Stimulated activated CD4-positive, alpha-beta T cell treated with anti-CD3 and anti-CD28 coated beads, Interleukin-4, amount 100 ng/mL, for 48 hours (primary cell): ENCODE measurements around the gene ADORA1.

Source experiments
- DNase-seq, 2 donors: peaks; one replicate each; pipeline ENCODE4 v3.0.0-alpha.2; 2020; ENCODE audit warnings: low read depth in 2 of 2

The ADORA1 gene

DNA sequence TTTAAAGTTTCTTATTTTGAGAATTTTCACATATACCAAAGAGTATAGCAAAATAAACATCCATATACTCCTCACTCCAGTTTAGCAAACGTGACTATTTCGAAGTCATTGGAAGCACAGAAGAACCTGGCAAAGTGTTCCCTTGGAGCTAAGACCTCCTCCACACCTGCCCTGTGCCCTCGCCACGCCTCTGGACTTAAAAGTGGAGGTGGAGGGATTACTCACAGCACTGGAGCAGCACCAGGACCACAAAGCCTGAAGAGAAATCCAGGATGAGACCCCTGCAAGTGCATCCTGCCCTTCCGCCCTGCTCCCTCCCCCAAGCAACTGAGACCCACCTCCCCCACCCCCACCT is 58.5 kb downstream of the ADORA1 start:
- no peak for DNase-seq

DNA sequence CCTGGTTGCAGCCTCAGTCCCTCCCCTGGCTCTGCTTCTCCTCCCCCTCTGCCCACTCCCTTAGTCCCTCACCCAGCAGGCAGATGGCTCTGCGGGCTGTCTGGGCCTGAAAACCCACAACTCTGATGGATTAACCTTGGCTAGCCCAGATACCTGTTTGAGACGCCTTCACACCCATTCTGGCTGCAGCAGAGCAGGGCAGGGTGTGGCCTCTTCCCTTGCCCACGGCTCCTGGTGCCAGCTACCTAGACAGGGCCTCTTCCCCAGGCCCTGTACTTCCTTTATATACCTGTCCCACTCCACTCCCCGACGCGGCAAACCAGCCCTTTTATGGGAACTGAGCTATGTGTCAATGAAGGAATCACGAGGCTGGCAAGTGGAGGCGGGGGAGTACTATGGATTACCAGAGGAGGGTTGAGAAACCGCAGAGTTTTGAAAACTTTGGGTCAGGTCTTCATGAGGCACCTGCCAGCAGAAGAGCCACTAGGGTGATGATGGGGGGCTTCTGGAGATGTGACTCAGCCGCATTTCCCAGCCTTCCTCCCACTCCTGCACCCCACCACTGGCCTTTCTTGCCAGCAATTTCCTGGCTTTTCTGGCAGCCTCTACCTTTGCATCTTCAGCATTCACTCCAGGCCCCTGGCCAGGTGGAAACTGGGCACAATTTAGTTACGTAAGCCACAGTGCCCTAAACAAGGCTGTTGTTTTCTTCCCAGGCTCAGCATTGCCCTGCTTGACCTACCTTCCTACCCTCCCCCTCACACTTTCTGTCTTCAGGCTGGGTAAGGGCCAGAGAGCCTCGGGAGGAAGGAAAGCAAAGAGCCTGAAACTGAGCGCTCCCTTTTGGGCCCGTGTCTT is 59.1 kb downstream of the ADORA1 start, which contains the start of gene CHI3L1:
Gene CHI3L1 (minus strand): TSS at position 259 of the 858 bp plus-strand sequence. CDS start 81 bp downstream, at position 178.
- no peak for DNase-seq

DNA sequence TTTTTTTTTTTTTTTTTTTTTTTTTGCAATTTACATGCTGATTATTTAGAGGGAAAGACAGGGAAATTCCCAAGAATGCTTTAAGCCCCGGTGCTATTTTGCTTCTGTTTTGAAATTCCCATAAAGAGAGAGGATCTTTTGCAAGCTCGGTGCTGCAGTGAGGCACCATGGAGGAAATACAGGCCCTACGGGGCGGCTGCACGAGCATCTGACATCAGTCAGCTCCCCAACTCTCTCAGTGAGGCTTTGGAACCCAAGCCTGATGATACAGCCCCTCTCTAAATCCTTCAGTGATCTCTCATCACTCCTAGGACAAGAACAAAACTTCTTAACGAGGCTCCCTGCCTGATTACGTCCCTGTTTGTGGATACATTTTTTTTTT is 59.8 kb downstream of the ADORA1 start:
- no peak for DNase-seq

DNA sequence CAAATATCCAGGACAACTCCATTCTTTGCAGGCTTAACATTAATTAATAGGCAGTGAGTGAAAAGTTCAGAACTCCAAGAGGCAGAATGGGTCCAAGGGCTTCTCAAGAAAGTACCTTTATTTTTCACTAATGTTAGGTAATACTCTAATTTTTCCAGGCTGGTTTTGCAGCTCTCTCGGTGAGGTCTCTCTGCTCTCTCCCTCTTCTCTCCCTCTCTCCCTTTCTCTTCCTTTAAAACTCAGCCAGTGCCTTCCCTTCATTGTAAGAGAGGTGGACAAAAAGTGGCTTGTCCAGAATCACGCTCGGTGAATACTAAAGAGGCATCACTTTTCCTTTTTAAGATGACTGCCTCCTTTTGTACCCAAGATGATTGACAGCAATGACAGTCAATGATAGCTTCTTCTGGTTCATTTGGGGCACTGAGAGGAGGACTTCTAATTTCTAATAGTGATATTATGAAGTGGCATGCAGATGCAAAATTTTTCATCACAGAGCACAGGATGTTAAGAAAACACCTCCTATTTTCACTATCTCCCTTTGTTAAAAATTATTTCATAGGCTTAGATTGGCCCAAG is 60.3 kb downstream of the ADORA1 start:
- no peak for DNase-seq

DNA sequence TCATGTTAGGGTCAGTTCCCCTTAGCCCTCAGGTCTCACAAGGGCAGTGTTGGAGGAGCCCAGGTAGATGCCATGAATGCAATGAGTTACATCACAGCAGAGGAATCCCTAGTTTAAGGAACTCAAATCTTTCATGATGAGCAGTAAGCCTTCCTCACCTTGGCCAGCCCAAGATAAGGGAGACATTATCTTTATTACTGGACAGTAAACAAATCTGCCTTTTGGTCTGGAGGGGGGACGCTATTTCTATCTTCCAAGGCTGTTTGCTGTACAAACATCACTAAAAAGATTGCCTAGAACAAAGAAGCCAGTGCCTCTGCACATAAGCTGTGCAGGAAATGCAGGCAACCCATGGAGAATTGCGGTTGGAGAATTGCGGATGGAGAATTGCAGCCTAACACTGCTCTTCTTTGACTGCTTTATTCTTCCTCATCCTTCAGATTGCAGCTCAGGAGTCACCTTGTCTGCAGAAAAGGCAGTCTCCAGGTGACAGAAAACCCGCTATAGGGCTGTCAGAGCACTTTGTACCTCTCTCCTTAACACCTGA is 61.2 kb downstream of the ADORA1 start:
- DNase-seq, result no peak

DNA sequence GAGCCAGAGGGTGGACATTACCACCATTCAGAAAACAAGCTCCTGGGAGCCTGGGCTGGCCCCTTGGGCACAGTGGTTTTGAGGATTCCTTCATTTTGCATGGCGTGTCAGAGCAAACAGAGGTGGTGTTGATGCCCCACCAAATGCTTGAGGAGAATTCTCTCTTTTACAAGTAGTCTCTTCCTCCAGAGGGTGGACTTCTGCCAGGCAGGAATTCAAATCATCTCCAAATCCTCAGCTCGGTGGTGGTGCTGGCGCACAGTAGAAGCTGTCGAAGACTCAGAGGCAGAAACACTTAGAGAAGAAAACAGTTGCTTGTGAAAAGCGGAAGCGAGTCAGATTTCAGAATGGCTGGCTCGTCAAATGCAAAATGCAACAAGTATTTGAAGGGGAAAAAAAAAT is 62.4 kb downstream of the ADORA1 start:
- DNase-seq, result no peak

DNA sequence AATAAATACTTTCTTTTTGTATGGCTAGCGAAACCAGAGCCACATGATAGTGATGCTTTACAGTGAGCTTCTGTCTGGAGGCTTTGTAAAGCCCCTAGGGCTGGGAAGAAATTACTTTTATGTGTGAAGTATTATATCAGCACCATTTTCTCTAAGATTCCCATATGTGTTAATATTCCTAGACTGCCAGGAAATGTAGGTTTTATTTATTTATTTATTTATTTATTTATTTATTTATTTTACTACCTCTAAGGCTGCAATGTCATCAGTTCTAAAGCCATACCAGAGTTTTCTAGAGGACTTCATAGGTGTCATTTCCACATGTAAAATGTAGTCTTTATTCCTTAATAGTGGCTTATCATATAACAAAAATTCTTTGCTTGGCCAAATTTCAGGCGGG is 63.4 kb downstream of the ADORA1 start:
- no peak for DNase-seq

DNA sequence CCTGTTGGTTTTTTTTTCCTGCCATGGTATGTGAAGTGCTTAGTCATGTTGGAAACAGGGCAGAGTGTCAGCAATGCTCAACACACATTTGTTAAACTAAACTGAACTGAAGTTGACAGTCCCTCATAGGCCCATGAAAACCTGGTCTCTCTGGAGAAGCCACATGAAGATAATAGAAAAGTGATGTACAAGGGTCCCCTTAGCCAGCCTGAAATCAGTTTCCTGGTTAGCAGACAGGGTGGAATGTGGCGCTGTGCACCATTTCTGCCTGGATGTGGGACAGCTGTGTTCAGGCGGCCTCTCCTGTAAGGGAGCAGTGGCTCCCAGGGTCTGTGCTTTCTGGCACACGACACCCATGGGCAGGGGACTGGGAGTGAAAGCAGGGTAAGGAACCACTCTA is 68.8 kb downstream of the ADORA1 start:
- DNase-seq, result no peak

DNA sequence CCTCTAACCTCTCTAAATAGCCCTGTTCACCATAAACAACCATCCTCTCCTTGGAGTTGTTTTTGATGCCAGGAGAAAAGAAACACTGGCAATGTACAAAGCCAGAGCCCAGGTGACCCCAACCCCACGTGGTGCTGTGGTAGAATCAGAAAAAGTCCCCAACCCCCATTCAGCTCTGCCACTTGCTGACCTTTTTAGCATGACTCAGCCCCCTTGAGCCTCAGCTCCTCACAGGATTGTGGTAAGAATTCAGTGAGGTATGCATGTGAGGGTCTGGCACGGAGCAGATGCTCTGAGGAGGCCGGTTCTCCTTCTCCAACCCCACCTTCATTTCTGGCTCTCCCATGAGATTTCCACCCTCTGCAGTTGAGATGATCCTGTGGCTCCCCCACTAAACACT is 70.1 kb downstream of the ADORA1 start:
- no peak for DNase-seq

DNA sequence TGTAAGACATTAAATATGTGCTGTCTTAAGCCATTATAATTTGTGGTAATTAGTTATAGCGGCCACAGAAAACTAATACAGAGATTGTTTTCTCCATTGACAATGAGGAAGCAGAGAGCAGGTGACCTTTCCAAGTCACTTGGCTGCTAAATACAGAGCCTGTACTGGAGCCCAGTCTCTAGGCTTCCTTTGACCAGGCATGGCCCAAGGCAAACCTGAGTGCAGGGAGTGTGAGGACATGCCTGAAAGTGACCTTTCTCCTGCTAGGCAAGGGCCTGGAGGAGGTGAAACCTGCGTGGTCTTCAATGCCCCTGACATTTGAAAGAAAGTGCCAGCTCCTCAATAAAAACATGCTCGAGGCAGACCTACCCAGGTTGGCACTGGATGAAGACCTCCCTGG is 71.5 kb downstream of the ADORA1 start:
- DNase-seq, result no peak

DNA sequence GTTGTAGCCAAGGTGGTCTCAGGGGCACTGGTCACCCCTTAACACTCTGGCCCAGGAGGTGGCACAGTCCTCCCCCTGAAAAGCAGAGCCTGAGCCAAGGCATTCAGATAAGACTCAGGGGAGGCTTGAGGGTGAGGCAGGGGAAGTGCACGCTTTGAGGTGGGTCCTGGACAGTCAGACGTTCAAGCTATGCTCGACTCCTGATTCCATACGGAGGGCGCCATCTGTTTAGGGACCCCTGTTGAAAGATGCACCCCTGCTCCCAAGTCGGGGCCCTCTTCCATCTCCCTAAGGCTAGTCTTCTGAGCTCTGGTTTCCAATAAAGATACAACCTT is 71.9 kb downstream of the ADORA1 start:
- DNase-seq, result no peak

DNA sequence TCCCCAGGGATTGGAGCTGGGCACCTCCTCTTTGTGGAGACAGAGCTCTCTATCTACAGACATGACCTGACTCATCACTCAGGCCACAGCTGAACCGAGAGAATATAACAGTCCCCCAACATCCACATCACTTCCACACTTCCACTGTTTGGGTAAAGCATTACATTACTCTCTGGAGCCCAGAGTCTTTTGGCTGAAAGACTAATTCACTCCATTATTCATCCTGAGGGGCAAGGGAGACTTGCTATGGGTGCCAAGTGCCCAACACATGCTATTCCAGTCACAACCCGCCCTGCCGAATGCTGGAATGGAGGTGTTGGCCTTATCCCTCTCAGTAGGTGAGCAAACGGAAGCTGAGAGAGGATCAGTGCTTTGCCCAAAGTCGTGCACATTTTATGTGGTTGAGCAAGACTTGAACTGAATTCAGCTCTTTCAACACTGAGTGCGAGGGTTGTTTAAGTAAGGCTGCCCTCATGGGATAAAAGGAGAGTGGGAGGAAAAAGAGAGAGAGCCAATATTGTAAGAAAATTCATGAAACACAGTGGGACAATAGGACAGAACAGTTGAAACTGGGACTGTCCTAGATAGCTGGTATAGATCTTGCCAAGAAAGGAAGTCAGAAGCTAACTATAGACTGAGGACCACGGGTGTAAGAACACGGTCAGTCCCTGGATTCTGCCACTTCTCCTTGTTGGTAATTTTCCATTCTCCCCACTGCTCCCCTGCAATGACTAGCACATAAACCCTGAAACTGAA is 72.5 kb downstream of the ADORA1 start:
- DNase-seq, result no peak

DNA sequence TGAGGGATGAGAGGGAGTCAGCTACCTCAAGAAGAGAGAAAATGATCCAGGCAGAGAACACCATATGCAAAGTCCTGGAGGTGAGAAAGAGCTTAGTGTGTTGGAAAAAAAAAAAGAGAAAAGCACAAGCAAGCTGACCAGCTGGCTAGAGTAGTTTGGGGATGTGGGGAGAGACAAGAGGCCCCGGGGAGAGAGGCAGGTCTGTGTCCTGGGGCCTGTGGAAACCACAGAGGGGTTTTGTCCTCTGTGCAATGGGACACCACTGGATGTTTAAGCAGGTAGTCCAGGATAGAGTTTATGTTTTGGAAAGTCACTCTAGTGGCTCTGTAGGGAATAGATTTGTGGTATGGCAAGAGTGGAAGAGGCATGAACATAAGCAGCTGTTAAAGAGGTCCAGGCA is 73.4 kb downstream of the ADORA1 start:
- no peak for DNase-seq

DNA sequence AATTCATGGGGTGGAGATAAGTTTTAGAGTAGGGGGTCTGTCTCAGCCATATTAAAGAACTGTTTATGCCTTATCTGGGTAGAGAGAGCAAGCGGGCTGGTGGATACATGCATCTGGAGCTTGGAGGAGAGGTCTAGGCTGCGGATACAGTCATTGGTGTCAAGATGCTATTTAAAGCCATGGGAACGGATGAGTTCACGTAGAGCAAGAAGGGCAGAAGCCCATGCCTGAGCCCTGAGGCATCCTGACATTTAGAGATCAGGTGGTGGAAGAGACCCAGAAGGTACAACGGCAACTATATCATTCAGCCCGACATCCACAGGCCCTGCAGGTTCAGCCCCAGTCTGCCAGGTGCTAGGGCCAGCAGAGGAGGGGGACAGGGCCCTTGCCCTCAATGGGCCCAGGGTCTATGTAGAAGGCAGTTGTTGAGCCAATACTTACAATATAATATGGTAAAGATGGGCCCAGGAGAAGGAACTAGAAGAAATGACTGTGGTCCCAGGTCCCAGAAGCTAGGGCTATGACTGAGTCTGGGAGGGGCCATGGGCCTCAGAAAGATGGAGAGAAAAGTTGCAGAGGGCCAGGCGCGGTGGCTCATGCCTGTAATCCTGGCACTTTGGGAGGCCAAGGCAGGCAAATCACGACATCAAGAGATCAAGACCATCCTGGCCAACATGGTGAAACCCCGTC is 74.1 kb downstream of the ADORA1 start:
- no peak for DNase-seq

DNA sequence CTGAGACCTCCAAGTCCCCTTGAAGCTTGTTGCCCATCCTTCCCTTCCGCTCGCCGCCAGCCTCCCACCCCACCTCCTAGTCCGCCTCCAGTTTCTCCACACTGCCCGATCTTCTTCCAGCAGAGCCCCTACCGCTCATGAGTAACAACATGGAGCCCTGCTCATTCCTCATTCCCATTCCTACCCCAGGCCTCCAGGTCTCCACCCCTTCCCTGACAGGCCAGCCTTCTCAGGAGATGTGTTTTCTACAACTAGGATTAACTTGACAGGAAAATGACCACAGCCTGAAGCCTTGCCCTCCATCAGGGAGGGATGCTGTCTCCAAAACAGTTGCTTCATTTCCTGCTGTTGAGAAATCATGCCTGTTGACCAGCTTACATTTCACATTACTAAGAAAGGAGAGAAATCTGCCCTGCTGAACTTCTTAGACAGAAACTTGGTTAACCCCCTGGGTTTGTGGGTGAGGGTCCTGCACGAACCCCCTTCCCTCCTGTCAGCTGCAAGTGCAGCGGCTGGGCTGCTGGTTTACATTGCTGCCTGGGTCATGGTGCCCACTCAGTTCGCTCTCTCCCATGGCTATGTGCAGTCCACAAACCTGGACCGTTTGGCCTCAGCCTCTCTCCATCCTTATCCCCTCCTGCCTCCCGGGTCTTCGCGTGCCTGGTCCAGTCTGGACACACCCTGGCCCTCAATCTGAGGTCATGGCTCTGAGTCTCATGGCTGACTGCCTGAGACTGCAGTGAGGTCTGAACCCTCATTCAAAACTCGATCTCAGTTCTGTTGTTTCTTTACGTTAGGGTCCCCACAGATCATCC is 75.1 kb downstream of the ADORA1 start:
- no peak for DNase-seq

DNA sequence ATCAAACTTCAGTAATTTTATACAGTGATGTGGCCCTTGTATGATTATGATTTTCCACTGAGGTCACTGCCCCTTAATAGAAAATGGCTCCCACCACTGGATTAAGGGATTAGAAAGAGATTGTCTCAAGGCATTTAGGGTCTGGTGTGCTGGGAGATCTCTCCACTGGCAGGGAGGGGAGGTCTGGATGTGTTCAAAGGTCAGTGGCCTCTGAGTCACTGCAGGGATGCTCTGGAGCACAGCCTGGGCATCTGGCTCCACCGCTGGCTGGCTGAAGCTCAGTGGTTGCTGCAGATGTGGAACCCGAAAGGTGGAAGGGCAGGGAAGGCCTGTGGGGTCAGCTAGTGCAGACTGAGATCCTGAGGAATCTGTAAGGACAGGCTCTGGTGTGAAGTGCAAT is 77.2 kb downstream of the ADORA1 start:
- DNase-seq, result no peak

DNA sequence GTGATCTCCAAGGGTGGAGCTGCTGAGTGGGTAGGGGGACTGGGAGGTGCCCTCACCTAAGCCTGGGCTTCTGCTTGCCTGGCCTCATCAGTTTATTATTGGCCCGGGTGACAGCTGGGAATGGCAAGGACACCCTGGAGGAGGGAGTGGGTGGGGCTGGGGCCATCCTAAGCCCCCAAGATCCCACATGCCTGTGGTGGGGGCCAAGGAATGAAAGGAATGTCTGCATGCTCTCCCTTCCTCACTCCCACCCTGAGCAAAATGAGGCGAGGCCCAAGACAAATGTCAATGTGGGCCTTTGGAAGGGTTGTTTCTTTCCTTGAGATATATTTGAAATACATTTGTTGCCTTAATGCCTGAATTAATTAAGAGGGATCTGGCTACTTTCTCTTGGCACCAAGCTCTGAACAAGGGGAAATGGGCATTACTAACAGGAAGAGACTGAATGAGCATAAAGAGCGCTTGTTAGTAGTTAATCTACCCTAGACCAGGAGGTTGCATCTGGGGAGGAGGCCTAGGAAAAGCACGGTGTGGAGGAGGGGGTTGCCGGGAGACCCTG is 78.7 kb downstream of the ADORA1 start:
- DNase-seq, result no peak

DNA sequence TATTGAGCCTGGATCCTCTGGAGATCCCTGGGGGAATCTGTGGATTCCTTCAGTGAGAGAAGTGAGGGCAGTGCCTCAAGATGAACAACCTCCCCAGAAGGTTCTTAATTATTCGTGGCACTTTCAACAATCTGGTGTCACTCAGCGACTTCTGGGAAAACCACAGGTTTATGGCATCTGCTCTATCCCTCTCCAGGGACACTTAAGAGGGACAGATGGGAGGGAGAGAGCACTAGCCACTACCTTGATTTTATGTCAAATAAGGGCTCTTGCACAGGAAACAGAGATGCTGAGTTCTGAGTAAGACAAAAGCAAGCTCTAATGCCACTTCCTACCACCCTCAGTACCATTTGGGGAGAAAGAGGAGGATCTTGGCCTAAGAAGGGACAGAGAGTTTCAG is 80.2 kb downstream of the ADORA1 start:
- DNase-seq, result no peak

DNA sequence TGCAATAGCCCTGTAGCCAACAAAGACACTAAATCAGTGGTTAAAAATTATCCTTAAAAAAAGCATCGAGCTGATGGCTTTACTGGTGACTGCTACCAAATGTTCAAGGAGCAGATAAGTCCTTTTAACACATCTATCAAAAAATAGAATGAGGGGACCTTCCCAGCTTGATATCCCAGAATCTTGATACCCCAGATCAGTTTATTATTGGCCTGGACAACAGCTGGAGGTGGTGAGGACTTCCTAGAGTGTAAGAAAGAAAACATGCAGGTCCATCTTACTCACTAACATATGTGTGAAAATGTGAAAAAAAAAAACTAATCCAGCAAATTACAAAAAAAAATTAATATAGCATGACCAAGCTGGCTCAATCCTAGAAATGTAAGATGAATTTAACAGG is 80.7 kb downstream of the ADORA1 start:
- no peak for DNase-seq

DNA sequence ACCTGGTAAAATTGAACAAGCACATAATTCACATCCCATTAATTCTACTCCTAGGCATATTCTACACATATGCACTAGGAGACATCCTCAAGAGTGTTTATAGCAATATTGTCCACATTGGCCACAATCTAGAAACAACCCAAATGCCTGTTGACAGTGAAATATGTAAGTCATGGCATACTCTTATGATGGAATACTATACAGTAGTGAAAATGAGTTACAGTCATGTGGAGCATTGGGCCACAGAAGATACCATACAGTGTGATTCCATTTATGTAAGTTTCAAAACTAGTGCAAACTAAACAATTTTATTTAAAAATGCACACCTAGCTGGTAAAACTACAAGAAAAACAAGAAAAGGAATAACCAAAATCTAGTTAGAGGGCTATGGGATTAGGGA is 82.8 kb downstream of the ADORA1 start:
- no peak for DNase-seq

DNA sequence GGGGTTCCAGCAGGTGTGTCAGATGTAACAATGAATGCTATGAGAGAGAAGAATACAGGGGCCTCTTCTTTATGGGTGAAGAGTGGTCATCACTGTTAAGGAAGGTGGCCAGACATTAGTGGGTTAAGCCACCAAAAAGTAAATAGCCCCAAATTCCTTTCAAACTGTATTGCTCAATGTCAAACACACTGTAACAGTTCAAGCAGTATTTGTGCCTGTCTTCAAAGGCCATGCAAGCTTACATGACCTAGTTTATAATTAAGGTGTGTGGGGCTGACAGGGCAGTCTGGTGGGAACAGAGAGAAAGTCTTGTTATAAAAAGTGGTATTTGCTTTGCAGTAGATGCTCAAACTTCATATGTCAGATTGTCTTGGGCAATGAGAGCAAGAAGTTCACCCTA is 83.5 kb downstream of the ADORA1 start:
- no peak for DNase-seq
